GM12872 (cell line): Measurements from ENCODE around the gene MAGEA9B.

Experiments
- CTCF ChIP-seq: IDR thresholded peaks from 3 replicates; pipeline ENCODE4 v1.5.1; 2011; ENCODE audit warnings: low read depth, mild to moderate bottlenecking, low read length, moderate library complexity; ENCODE audit not compliant: insufficient read depth

The MAGEA9B gene

GRCh38 chrX:149540621-149541520, 46.4 kb downstream of the MAGEA9B start, which contains the start of gene EOLA1:
TSS of gene EOLA1 (plus strand) at chrX:149541012. CDS start at chrX:149545631, 4,619 bp downstream.
- no peak for TF ChIP-seq CTCF

- TF ChIP-seq CTCF = no peak
Observed at GRCh38 chrX:149540131-149540620, 47.1 kb downstream of the MAGEA9B start.

DNA sequence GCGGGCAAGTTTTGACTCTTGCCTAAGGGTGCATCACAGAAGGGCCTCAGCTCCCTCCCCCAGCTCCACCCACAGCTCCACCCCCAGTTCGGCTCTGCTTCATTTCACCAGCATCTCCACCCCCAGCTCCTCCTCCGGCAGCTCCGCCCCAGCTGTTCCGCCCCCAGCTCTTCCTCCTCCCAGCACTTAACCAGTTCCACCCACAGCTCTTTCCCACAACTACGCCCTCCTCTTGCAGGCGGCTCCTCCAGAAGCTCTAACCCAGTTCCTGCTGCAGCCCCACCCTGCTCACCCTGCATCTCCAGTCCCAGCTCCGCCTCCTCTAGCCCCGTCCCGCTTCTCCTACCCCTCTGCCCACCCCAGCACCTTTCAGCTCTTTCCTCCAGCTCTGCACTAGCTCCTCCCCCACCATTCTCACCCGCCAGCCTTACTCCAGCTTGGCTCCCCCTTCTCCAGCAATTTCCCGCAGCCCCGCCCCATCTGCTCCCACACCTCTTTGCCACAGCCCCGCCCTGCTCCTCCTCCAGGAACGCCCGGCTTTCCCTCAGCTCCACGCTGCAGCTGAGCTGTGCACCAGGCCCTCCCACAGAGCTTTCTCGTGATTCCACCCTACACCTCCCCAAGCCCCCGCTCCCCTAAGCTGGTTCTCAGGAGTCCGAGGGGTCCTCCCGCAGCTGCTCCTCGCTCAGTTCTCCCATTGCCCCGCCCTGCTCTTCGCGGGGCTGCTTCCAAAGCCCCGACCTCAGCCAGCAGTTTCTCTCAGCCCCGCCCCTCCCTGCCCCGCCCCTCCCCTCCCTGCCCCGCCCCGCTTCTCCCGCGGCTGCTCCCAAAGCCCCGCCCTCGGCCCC, 47.8 kb downstream of the MAGEA9B start:
- TF ChIP-seq CTCF = no peak
